Inferior parietal cortex (tissue), 1 donor: ENCODE data around the gene PDZD7.
"Not testable (repeated sequence)": the region's sequence is repeated elsewhere in the genome, so short reads cannot be mapped to it uniquely, and the experiment has no call there.

Experiments used
- DNase-seq: peaks from one replicate; pipeline ENCODE4 v3.0.0-alpha.2; 2016; ENCODE audit errors: extremely low spot score

PDZD7 gene

DNA sequence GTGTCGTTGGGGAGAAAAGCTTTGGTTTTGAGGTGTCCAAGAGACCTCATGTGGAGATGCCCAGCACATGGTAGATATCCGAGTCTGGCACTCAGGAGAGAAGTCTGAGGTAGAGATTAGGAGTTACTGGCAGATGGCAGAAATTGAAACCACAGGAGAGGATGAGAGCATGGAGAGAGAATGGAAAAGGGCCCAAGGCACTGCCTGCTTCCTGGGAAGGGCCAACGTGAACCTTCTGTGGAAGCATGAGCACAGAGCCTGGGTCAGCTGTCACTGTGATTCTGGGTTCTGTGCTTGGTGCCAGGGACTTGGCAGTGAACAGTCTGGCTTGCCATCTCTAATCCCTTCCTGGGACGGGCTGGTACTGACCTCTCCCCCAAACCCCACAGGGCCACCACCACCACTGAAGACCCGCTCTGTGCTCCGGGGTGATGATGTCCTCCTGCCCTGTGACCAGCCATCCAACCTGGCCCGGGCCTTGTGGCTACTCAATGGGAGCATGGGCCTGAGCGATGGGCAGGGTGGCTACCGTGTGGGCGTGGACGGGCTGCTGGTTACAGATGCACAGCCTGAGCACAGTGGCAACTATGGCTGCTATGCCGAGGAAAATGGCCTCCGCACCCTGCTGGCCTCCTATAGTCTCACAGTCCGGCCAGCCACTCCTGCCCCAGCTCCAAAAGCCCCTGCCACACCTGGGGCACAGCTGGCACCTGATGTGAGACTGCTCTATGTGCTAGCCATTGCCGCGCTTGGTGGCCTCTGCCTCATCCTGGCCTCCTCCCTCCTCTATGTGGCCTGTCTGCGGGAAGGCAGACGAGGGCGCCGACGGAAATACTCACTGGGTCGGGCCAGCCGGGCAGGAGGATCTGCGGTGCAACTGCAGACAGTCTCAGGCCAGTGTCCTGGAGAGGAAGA is 47.8 kb downstream of the PDZD7 start:
- DNase-seq: no peak

DNA sequence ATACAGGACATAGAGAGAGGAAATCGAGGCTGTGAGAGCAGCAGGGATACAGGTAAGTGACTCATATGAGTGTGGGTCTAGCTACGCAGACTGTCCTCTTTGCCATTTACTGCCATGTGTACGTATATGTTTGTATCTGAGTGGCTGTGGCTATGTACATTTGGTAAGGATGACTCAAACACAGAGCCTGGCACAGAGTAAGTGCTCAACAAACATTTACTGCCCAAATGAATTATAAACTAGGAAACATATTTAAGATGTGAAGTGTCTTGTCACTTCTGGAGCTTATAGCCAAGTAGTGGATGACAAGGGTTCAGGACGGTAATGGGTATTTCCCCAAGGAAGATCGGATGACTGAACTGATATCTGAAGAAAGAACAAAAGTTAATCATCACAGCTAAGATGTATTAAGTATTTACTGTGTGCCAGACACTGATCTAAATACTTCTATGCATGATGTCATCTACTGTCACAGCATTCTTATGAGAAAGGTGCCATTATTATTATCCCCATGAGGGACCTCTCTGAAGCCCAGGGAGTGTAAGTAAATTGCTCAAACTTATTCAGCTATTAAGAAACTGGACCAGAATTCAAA is 49.7 kb downstream of the PDZD7 start:
- DNase-seq: no peak

DNA sequence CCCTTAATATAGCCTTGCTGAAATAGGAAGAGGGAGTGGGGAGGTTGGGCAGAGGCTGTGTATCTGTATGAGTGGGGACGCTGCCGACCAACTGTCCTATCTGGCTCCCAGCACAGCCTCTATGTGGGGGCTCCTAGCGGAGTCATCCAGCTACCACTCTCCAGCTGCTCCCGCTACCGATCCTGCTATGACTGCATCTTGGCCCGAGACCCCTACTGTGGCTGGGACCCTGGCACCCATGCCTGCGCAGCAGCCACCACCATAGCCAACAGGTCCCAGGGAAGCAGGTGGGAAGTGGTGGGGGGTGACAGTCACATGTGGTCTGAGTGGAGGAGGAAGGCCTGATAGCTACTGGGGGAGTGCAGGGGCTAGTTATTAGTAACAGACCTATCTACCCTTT is 50.2 kb downstream of the PDZD7 start:
- DNase-seq: no peak

DNA sequence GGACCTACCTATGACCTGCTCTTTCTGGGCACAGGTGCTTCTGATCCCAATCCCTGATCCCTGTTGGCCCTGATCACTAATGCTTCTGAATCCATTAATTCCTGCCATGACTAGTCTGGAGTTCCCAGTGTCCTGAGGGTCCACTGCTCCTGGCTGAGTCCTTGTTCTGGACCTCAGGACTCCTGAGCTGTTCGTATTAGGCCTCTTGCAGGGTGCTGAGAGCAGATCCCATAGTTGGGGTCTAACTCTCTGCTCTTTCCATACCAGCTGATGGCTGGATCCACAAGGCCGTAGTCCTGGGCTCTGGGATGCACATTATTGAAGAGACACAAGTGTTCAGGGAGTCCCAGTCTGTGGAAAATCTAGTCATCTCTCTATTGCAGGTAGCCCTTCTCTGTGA is 50.6 kb downstream of the PDZD7 start:
- DNase-seq: no peak

DNA sequence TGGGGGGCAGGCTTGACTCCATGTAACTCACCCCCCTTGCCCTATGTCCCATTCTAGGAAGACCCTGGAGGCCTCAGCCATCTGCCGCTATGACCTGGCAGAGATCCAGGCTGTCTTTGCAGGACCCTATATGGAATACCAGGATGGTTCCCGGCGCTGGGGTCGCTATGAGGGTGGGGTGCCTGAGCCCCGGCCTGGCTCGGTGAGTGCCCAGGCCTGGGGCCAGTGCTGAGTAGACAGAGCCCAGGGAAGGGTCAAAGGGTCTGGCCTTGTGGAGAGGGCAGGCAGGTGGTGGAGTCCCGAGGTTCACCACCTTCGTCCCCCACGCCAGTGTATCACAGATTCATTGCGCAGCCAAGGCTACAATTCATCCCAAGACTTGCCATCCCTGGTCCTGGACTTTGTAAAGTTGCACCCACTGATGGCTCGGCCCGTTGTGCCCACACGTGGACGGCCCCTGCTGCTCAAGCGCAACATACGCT is 51.1 kb downstream of the PDZD7 start:
- DNase-seq: no peak

DNA sequence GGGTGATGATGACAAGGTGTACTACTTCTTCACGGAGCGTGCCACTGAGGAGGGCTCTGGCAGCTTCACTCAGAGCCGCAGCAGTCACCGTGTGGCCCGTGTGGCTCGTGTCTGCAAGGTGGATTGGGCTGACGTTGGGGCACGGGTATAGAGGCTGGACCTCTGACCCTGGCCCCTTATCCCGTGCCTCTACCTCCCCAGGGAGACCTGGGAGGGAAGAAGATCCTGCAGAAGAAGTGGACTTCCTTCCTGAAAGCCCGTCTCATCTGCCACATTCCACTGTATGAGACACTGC is 52.1 kb downstream of the PDZD7 start:
- DNase-seq: no peak

DNA sequence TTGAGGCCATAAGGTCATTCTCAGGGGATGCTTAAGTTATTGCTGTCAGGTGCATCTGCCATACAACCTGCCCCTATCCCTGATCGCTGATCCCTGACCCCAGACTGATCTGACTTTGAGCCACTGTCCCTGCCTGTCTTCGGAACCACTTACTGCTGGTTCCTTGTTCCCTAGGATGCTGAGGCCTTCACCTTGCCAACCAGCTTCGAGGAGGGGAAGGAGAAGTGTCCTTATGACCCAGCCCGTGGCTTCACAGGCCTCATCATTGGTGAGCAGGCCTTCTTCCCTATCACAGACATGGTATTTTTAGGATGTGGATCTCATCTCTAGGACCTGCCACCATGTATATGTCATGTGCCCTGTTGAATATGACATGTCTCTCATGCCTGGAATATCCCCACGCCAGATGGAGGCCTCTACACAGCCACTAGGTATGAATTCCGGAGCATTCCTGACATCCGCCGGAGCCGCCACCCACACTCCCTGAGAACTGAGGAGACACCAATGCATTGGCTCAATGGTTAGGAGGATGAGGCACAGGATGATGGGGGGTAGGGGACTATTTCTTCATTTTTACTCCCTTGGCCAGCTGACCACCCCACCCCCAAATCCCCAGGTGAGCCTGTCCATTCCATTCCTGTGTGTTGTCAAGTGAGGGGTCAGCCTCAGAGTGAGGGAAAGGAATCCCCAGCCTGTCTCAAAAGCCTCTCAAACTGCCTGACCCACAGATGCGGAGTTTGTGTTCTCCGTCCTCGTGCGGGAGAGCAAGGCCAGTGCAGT is 52.6 kb downstream of the PDZD7 start:
- DNase-seq: no peak

DNA sequence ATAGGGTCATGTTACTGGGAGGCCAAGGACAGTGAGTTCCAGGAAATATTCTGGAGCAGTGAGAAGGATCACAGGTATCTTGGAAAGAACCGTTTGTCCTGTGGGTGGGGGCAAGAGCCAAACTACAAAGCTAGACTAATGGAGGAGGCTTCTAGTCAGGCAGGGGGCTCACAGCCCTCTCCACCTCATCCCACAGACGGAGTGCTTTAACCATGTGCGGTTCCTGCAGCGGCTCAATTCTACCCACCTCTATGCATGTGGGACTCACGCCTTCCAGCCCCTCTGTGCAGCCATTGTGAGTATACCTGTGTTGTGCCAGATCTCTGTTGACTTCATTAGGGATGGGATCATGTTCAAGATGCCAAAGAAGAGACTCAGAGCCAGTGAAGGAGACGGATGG is 53.5 kb downstream of the PDZD7 start:
- DNase-seq: no peak

DNA sequence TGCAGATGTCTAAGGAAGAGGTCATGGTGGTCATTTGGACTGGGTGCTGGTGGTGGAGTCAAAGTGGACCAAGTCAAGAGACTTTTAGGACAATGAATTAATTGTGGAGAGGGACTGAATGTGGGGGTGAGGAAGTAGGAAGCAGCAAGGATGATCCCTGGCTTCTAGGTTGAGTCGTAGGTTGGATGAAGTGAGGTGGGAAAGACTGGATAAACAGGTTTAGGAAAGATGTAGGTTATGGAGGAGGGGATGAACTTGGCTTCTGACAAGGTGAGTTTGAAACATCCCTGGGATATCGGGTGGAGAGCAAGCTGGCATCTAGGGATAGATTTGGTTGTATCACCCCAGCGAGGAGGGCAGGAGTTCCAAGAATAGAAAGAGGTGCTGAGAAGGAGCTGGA is 54.0 kb downstream of the PDZD7 start:
- no peak for DNase-seq

DNA sequence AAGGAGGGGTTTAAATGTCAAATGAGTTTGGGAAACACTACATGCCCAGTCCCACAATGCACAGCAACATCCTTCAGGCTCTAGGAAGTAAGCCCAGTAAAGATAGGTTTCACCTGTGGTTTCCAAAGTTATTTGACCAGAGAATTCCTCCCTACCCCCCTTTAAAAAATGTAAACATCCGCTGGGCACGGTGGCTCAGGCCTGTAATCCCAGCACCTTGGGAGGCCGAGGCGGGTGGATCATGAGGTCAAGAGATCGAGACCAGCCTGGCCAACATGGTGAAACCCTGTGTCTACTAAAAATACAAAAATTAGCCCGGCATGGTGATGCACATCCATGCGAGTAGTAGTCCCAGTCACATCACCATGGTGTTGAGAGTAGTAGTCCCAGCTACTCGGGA is 55.5 kb downstream of the PDZD7 start:
- not testable (repeated sequence) for DNase-seq

DNA sequence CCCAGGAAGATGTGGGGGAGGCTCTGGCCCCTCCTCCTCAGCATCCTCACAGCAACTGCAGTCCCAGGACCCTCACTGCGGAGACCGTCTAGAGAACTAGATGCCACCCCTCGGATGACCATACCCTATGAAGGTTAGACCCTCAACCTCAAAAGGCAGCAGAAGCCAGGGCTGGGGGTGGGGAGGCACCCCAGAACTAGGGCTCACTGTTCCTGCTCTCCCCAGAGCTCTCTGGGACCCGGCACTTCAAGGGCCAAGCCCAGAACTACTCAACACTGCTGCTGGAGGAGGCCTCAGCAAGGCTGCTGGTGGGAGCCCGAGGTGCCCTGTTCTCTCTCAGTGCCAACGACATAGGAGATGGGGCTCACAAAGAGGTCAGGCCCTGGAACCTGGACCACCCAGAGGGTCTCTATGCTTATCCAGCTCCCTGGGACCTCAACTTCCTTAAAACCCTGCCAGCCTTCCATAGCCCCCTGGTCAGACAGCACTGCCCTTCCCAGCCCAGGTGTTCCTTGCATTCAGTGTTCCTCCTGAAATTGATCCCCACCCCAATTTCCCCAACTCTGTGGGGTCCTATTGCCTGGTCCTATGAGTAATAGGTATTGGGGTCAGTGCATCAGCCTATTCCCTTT is 57.9 kb downstream of the PDZD7 start:
- no peak for DNase-seq

DNA sequence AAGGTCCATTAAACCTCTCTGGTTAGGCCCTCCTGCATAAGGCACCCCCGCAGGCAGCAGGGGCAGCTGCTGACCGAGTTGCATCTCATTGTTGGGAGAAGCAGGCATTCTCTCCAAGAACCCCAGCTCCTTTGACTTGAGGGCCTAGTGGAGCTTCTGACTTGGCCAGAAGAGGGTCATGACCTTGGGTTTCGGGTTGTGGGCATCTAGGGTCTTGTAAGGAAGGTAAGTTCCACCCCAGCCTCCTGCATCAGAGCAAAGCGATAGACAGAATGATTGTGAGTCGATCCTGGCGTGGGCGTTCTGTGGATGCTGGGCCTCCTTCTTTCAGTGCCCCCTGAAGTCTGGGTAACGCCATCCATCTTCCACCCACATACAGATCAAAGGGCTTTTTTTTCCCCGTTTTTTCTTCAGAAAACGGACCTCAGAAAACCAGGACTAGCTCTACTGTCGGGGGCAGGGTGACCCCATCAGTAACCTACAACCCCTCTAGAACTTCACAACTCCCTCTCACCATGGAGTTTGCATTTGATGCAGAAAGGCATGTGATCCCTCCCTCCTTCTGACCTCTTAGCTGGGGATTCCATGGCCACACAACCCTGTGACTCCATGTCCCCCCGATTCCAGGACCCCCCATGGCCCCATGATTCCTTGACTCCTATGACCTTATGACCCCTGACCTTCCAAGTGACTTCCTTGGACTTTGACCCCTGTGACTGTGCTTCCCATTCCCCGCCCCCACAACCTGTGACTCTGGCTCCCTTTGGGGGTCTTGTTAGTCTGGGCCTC is 58.6 kb downstream of the PDZD7 start:
- no peak for DNase-seq

DNA sequence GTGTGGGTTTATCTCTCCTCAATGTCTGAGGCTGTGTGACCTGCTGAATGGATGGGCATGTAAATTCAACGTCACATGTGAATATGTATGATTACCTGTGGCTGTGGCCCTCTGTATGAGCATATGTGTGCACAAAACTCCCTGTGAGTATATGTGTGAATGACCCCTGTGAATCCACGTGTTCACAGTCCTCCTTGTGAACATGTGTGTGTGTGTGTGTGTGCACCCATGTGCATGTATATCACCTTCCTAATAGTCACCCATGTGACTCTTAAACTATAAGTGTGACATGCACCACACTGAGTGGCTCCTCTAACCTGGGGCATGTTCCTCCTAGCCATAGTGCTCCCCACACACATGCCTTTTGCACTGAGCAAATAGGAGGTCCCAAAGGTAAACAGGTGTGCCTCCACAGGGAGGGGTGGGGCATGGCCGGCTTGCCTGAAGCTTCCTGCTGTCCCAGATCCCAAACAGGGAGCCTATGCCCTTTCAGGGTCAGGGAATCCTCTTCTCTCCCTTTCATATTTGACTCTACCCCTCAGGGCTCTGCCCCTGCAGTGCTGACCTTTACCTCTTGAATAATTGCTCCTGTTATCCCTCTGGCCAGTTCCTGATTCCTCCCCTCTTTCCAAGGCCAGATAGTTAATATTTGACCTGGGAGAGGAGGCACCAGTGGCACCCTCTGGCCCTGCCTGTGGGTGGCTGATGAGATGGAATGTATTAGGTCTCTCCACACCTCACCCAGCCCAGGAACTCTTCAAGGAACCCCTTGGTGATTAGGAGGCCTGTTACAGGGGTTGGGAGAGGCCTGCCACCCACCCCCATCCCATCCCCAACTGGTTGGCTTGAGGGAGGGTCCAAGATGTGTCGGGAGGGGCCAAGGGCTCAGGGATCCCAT is 59.8 kb downstream of the PDZD7 start:
- DNase-seq: no peak

DNA sequence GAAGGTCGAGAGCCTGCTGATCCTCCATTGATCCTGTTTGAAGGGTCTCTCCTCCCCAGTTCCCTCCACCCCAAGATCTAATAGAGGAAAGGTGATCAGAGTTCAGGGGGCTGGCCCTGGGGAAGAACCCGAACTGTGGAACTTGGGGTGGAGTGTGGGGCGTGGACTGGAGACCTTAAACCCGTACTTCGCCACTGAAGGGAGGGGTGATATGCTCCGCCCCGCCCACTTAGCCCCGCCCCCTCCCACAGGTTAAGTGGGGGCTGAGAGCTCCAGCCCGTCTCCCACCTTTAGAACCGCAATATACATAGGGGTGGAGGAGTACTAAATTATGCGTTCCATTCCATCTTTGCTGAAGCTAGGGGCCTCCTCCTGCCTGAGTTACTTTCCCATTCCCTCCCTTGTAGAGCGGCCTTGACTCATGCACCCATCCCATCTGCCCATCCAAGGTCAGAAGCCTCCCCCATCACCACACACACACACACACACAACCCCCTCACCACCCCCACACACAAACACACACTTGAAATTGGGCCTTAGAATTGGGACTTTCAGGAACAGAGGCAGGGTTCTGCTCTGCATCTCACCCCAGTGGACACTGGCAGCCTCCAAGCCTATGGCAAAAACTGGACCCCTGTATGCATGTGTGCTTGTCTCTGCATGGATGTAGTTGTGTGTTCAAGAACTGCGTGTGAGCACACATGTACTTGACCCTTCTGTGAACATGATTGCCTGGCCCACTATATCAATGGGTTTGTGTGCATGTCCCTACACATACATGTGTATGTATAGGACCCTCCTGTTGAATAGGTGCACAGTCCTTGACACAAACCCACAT is 60.6 kb downstream of the PDZD7 start:
- DNase-seq: no peak

DNA sequence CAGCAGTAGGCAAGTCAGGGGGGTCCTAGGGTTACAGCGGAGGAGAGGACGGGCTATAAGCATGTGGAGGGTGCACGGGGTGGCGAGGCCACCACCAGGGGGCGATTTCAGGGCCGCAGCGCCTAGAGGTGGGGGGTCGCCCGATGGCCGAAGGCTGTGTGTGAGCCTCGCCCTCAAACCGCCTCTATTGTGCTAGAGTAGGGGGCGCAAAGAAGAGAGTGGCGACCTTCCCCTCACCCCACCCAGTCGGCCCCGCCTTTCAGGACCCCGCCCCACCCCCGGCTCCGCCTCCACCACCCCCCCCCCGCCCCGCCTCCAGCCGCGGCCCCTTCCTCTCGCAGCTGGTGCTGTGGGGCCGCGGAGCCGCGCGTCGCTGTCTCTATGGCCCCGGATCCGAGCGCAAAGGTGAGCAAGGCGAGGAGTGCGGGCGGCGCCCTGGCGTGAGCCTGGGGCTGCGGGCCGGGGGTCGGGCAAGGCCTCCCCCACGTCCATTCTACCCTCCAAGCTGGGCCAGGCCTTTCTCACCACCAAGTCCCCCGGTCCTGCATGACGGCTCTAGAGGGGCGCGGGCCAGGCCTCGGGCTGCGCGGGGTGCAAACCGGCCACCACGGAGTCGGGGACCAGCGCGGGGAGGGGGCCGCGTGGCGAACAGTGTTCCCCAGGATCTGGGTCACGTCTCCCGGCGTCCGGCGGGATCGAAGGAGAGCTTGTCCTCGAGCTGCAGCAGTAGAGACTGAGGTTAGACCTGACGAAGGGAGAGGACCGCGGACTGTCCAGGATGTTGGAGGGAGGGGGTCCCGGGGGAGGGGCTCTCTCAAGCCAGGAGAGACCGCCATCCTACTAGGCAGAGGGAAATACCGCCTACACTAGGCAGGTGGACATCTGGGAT is 61.5 kb downstream of the PDZD7 start, which contains the start of gene SEMA4G:
Gene SEMA4G, plus strand, starts transcription at position 318 of the 889 bp plus-strand sequence. CDS start 3,409 bp downstream, outside the sequence.
- no peak for DNase-seq

DNA sequence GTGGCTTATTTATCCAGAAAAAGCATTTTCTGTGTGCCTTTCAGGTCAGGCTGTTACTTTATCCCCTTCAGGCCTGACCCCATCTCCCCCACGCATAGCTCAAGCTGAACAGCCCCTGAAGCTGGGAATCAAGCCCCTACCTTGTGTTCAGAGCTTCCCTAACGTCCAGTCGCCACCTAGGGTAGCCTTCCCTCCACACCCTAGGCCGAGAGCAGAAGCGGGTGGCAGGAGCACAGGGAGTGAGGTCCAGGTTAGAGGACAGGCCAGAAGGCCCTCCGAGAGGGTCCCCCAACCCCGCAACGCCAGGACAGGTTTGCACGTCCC is 62.1 kb downstream of the PDZD7 start:
- DNase-seq: no peak

DNA sequence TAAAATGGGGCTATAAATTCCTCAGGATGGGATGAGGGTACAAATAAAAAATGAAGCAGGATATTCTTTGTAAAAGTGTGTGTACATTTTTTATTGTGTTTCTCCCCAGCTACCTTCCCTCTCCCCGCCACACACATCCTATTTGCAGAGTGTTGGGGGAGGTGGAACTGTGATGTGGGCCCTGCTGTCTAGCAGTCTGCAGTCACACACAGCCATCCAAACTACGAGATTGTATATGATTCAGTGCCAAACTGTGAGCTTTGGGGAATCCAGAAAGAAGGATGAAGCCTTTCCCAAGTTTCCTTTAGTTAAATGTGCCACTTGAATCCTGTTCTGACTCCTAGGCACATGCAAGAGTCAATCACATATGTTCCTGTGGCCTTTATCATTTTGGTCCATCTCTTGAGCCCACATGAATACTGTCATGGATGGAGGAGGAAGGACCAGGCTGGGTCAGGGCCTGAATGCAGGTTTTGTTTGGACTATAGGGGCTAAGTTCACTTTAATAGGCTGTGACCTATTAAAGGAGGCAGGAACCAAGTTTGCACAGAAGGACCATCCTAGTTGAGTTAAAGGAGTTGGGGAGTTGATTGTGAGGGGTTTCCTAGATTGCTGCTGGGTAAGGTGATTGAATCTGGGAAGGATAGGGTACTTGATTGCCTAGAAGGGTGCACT is 62.7 kb downstream of the PDZD7 start:
- DNase-seq: no peak

DNA sequence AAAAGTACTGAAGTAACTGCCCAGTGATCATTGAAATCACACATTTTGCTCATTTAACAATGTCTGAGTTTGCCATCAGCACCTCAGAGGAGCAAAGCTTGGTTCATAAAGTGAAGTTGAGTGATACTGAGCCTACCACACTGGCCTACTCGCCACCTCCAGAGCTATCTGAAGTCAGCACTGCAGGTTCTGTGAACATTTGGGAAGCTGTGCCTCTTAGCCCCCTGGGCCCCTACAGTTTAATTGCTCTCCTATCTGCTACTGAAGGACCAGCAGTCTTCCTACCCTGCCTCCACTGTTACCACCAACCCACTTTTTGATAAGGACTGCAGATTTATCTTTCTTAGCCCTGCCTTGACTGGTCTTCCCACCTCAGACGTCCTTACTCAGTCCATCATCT is 63.6 kb downstream of the PDZD7 start:
- DNase-seq: no peak
